ENCODE results near the gene SMIM24. TPM values are rescaled to one million over a fixed set of nuclear protein-coding genes. Genes with fewer than 3 reads are reported as not detected.

The SMIM24 gene
- total RNA-seq, 1 donor from 2014 or later: 1.3 TPM

DNA sequence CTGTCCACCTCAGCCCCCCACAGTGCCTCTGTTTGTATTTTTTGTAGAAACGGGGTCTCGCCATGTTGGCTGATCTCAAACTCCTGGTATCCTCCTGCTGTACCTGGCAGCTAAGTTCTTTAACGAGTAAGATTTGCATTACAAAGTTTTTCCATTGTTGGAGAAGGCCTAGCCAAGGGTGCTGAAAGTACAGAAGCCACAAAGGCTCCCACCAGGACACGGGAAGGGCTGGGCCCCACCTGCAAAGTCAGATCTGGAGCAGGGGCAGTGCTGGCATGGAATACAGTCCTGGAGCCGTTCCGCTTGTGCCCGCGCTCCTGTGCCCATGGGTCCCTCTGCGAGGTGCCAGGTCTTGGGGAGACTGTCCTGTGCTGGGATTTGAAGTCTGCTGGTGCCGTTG lies 37.9 kb upstream of the SMIM24 start:
- Mint-ChIP-seq H3K4me1 (ENCODE audit: low read depth) (peaks cover 1% of the 10 kb centered on the region), H3K4me3 (ENCODE audit: low read depth) (no peak overlapping the region), H3K27ac (peak overlapping the region; percentile 45), H3K36me3 (ENCODE audit: insufficient read depth) (peaks cover 4% of the 10 kb centered on the region), H3K9me3 (ENCODE audit: low read depth) (no peaks in the 10 kb centered on the region), H3K27me3 (no peaks in the 10 kb centered on the region)
- no peak for DNase-seq (ENCODE audit: low spot score, unreplicated experiment)
- TF ChIP-seq, protein P1, sequence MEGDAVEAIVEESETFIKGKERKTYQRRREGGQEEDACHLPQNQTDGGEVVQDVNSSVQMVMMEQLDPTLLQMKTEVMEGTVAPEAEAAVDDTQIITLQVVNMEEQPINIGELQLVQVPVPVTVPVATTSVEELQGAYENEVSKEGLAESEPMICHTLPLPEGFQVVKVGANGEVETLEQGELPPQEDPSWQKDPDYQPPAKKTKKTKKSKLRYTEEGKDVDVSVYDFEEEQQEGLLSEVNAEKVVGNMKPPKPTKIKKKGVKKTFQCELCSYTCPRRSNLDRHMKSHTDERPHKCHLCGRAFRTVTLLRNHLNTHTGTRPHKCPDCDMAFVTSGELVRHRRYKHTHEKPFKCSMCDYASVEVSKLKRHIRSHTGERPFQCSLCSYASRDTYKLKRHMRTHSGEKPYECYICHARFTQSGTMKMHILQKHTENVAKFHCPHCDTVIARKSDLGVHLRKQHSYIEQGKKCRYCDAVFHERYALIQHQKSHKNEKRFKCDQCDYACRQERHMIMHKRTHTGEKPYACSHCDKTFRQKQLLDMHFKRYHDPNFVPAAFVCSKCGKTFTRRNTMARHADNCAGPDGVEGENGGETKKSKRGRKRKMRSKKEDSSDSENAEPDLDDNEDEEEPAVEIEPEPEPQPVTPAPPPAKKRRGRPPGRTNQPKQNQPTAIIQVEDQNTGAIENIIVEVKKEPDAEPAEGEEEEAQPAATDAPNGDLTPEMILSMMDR (IDR thresholded peaks at IDR 0.05; ENCODE audit: unreplicated experiment): no peak

DNA sequence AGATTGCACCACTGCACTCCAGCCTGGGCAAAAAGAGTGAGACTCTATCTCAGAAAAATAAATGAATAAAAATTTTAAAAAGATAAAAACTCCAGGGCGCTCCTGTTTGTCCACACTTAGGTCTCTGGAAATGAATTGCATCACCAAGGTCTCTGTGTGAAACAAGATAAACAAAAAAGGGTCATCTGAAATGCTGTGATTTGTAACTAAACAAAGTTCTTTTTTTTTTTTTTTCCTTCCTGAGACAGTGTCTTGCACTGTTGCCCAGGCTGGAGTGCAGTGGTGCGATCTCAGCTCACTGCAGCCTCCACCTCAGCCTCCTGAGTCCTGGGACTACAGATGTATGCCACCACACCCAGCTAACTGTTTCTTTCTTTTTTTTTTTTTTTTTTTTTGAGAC lies 37.3 kb upstream of the SMIM24 start:
- H3K27ac Mint-ChIP-seq: no peak overlapping the region
- H3K36me3 Mint-ChIP-seq (ENCODE audit: insufficient read depth): peaks cover 4% of the 10 kb centered on the region
- H3K9me3 Mint-ChIP-seq (ENCODE audit: low read depth): no peaks in the 10 kb centered on the region
- DNase-seq (ENCODE audit: low spot score, unreplicated experiment): no peak
- no peaks in the 10 kb centered on the region for H3K27me3 Mint-ChIP-seq
- no peak overlapping the region for H3K4me3 Mint-ChIP-seq (ENCODE audit: low read depth)
- TF ChIP-seq, protein P1 (IDR thresholded peaks at IDR 0.05; ENCODE audit: unreplicated experiment): no peak
- H3K4me1 Mint-ChIP-seq (ENCODE audit: low read depth): peaks cover 1% of the 10 kb centered on the region

DNA sequence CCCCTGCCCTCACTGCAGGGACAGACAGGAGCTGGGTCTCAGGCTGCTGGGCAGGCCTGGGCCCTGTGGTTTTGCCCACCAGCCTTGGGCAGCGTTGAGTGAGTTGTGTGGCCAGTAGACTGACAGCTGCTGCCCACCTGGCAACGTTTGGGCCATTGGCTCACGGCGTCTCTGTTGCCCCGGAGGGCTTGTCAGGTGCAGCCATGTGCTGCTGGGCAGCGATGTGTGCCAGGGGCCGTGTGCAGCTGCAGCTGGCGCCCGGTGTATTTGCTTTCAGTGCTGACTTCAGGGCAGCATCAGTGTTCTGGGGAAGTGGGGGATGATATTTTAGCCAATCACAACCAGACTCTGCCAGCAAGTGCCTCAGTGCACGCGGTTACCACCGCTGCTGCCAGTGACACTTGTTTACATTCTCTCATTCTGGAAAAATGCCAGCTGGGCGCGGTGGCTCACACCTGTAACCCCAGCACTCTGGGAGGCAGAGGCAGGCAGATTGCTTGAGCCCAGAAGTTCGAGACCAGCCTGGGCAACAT lies 36.4 kb upstream of the SMIM24 start:
- DNase-seq (ENCODE audit: low spot score, unreplicated experiment): no peak
- Mint-ChIP-seq H3K27me3 (no peaks in the 10 kb centered on the region), H3K4me1 (ENCODE audit: low read depth) (peaks cover 1% of the 10 kb centered on the region), H3K36me3 (ENCODE audit: insufficient read depth) (peaks cover 3% of the 10 kb centered on the region), H3K27ac (peak overlapping the region; percentile 67), H3K4me3 (ENCODE audit: low read depth) (no peak overlapping the region), H3K9me3 (ENCODE audit: low read depth) (no peaks in the 10 kb centered on the region)
- TF ChIP-seq, protein P1 (IDR thresholded peaks at IDR 0.05; ENCODE audit: unreplicated experiment): no peak

DNA sequence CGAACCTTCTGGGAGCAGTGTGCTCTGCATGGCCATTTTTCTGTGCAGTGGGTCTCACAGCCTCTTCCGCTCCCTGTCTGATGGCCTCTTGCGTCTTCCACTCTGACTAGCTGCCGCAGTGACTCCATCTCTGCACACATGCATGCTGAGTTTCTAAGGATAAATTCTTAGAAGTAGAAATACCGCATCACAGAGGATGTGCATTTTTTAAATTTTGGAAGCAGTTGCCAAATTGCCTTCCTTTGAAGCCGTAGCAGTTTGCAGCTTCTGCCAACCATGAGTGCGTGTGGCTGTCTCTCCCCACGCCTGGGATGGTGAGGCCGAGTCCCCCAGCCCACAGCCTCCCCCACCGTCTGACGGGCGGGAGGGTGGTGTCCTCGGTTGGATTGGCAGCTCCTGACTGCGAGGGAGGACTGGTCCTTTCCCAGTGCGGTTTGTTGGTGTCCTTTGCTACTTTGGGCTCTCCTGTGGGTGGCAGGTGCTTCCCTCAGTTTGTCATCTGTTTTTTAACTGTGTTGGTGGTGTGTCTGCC lies 35.6 kb upstream of the SMIM24 start:
- Mint-ChIP-seq H3K27ac (no peak overlapping the region), H3K36me3 (ENCODE audit: insufficient read depth) (peaks cover under 1% of the 10 kb centered on the region), H3K4me1 (ENCODE audit: low read depth) (peaks cover 1% of the 10 kb centered on the region), H3K4me3 (ENCODE audit: low read depth) (no peak overlapping the region), H3K27me3 (no peaks in the 10 kb centered on the region), H3K9me3 (ENCODE audit: low read depth) (no peaks in the 10 kb centered on the region)
- TF ChIP-seq, protein P1 (IDR thresholded peaks at IDR 0.05; ENCODE audit: unreplicated experiment): no peak
- DNase-seq (ENCODE audit: low spot score, unreplicated experiment): no peak

DNA sequence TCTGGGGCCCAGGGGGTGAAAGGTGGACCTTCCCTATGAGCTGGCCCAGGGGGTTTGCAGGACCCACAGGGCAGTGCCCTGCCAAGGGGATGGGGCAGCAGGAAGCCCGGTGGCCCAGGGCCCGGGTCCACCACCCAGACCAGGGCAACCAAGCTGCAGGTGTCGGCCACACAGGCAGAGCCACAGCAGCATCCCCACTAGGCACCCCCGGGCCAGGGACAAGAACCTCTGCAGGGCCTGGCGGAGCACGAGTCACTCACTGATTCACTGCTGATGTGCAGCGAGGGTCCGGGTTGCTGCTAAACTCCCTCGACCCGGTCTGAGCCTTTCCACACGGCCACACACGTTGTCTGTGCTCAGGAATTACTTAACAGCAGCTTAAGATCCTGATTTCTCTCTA lies 34.6 kb upstream of the SMIM24 start:
- H3K4me1 Mint-ChIP-seq (ENCODE audit: low read depth): peaks cover 1% of the 10 kb centered on the region
- no peak overlapping the region for H3K4me3 Mint-ChIP-seq (ENCODE audit: low read depth)
- H3K27ac Mint-ChIP-seq: no peak overlapping the region
- no peak for DNase-seq (ENCODE audit: low spot score, unreplicated experiment)
- H3K27me3 Mint-ChIP-seq: no peaks in the 10 kb centered on the region
- H3K9me3 Mint-ChIP-seq (ENCODE audit: low read depth): no peaks in the 10 kb centered on the region
- TF ChIP-seq, protein P1 (IDR thresholded peaks at IDR 0.05; ENCODE audit: unreplicated experiment): no peak
- H3K36me3 Mint-ChIP-seq (ENCODE audit: insufficient read depth): peaks cover 1% of the 10 kb centered on the region
